GM19351 (cell line): ENCODE results near the gene PEX10.
"Not testable (repeated sequence)": the region's sequence is repeated elsewhere in the genome, so short reads cannot be mapped to it uniquely, and the experiment has no call there.

Experiments used
- ATAC-seq: cut with Tn5 transposase; IDR thresholded peaks from one replicate; pipeline ENCODE4 v1.9.1; 2021; ENCODE audit warnings: mild to moderate bottlenecking, moderate library complexity; ENCODE audit not compliant: unreplicated experiment

The PEX10 gene

GRCh38 chr1:2412395-2412772, at the start of gene PEX10:
Gene PEX10, minus strand, starts transcription at chr1:2412564. Its CDS starts 62 bp downstream, at chr1:2412502.
- peak; percentile 78 for ATAC-seq

DNA sequence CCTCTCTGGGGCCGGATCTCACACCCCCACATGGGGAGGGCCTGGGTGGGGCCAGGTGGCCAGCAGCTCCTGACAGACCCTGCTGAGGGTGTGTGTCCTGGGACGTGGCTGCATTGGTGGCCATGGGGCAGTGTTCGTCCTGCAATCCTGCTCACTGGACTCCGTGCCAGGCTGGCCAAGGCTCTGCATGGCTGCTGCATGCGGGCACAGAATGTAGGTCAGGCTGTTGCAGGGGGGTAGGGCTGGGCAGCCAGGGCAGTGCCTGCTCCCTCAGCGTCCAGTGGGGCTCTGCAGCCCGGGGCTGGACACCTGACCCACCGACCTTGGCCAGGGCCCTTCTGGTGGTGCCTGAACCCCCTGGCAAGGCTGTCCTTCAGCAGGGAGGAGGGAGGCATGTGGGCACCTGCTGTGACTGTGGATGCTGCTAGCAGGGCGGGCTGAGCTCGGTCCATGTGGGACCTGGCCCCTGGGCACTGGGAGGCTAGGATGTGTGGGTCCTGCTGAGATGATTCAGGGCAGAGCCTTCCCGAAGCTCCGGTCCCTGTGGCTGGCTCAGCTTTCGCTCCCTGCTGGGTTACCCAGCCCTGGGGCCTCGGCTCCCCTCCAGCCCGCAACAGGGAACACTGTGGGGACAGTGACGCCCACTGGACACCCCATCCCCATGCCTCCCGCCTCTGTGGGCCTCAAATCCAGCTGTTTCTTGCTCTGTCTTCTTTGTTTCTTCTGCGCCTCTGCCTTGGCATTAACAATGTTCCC, 48.8 kb upstream of the PEX10 start:
- ATAC-seq: no peak

GRCh38 chr1:2460203-2460602, 47.8 kb upstream of the PEX10 start:
- ATAC-seq: no peak

DNA sequence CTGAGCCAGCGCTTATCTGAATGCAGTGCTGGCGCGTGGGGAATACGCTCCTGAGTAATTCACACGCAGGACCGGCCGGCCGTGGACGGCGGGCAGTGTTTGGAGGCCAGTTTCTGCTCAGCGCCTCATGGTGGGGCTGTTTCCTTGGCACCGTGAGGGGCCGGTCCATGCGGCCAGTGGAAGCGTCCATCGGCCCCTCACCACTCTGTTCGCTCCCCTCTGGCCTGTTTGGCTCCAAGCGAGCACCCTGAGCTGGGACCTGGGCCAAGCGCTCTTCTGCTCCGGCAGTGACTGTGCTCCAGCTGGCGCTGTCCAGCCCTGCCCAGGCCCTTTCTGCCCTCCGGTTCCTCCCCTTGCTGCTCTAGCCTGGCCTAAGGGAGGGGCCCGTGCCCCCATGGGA, 47.4 kb upstream of the PEX10 start:
- no peak for ATAC-seq

- ATAC-seq: not testable (repeated sequence)
Observed at GRCh38 chr1:2459102-2459753, 46.9 kb upstream of the PEX10 start.

DNA sequence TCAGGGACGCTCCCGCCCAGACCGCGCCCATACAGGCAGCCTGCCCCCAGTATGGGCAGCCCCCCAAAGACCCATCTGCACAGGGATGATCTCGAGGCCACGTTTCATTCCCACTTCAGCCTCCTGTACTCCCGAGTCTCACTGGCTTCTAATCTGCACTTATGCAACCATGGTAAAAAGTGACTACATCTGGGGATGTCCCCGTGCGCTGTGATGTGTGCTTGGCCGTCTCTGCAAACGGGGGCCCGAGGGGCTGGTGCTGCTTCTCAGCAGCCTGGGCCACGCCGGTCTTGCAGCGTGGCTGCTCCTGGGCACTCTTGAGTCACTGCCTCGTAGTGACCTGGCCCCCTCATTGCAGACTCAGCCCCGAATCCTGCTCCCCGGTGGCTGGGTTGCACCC, 46.3 kb upstream of the PEX10 start:
- ATAC-seq: no peak

DNA sequence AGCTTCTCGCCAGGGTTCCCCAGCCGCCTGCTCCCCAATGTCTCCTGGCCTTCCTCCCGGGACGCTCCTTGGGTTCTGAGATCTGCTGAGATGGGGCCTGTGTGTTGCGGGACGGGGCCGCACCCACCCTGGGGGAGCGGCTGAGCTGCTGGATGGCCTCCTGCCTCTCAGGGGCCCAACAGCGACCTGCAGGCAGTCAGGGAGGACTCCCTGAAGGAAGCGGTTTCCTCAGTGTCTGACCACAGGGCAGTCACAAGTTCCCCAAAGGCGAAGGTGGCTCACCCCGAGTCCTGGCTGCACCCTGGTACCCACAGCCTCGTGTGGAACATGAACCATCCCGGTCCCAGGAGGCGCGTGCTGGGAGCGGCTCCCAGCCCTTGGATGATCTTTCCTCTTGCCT, 45.1 kb upstream of the PEX10 start:
- no peak for ATAC-seq

DNA sequence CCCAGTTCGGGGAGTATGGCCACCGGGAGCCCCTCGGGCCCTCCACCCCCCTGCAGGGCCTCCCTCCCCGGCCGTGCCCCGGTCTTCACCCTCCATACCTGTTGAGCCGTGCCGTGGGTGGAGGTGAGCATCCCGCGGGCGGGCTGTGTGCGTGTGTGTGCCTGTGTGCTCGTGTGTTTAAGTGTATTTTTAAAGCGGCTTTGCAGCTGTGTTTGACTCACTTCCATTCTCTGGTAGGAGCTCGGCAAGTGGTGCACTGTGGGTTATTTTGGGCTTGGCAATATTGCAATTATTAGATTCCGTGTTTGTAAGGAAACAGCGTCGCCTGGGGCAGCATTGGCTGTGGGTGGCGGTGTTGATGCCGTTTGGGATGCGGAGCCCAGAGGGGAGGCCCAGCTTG, 43.4 kb upstream of the PEX10 start:
- ATAC-seq: no peak

GRCh38 chr1:2454227-2454626, 41.9 kb upstream of the PEX10 start:
- ATAC-seq: no peak

- ATAC-seq: no peak
Observed at GRCh38 chr1:2452932-2453315, 40.6 kb upstream of the PEX10 start.

DNA sequence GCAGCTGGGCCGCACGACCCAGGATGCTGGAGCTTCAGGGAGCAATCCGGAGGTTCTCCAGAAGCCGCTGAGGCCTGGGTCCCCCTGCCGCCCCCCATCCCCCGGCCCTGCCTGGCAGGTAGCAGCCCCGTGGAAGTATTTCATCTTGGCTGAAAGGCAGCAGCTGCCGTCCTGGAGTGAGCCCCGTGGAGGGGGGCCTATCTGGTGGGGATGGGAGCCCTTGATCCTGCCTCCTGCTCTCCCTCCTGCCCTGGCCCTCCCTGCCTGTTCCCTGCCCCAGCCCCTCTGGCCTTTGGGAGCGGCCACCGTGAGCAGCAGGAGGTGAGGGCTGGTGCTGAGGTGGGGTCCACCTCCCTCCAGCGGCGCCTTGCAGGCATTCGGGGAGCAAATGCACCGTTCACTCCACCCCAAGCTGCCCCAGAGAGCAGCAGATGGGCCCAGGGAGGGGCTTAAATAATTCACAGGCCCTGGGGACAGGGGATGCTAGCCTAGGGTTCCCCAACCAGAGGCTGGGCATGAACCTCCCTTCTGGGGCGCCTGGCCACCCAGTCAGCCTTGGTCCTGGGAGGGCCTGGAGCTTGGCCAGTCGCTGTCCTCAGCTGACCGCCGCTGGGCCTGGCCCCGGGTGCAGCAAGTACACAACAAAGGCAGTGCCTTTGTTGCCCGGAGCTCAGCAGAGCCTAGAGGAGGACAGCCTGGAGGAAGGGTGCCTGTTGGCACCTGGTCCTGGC, 40.0 kb upstream of the PEX10 start:
- no peak for ATAC-seq

- ATAC-seq: no peak
Observed at GRCh38 chr1:2451741-2452140, 39.4 kb upstream of the PEX10 start.

DNA sequence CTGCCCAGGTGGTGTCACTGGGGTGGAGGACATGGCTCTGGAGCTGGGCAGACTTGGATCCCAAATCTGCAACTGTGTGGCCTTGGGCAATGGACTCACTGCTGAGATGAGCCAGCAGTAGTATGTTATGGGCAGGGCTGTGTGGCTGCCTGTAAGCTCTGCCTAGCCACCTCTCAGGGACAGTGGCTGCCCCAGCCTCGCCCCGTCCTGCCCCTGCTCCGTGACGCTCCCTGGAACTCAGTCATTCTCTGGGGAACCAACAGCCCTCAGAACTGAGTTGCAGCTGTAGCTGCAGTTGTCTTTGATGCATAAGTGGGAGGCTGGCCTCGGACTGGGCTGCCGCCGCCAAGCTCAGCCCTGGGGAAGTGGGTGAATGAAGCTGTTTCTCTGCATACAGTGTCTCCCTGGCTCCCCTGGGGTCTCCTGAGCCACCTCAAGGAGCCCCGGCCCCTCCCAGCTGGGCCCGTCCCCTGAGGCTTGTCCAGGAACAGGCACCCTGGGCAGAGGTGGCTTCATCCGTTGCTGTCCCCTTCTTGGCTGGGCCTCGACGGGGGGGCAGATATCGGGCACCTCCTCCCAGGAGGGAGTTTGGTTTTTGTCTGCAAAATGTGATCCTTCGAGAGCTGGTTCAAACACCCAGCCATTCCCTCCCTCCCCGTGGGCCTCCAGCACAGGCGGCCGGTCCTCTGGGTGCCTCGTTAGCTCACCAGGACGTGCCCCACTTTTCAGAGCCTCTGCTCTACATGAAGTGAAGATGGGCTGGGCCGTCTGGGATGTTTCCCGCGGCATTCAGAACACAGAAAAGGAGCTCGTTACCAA, 37.5 kb upstream of the PEX10 start:
- ATAC-seq: no peak

- no peak for ATAC-seq
Observed at GRCh38 chr1:2448098-2448445, 35.7 kb upstream of the PEX10 start.

- ATAC-seq: no peak
Observed at GRCh38 chr1:2447276-2448097, 35.1 kb upstream of the PEX10 start.

DNA sequence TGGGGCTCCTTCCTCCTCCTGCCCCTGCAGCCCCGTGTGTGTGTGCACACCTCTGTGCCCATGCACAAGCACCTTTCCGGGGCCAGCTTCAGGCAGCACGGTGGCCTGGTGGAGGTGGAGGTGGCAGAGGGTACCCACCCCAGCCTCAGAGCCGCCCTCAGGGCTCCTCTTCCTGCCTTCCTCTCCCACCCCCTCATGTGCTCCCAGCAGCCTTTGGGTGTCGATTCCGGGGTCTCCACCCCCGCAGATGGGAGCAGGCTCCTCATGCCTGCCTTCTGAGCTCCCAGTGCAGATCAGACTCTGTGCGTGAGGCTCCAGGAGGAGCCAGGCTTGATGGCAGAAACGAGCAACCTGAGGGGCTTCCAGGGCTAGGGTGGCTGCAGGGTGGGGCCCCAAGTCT, 34.5 kb upstream of the PEX10 start:
- no peak for ATAC-seq

- no peak for ATAC-seq
Observed at GRCh38 chr1:2446394-2446793, 34.0 kb upstream of the PEX10 start.

DNA sequence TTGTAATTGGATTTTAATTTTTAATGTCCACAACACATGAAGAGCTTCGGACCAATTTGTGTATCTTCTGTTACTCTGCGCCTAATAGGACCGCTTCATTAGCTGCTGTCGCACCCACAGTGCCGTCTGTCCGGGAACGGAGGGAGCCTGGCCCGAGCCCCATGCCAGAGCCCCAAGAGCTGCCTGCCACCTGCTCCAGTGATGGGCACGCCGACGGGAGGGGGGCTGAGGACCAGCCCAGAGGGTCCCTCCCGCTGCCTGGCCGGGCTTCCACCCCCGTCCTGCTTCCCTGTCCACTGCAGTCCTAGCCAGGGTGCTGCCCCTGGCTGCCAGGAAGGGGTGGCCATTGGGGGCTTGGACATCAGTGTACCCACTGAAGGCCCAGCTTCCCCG, 33.5 kb upstream of the PEX10 start:
- no peak for ATAC-seq

- ATAC-seq: no peak
Observed at GRCh38 chr1:2445162-2445822, 32.9 kb upstream of the PEX10 start.

DNA sequence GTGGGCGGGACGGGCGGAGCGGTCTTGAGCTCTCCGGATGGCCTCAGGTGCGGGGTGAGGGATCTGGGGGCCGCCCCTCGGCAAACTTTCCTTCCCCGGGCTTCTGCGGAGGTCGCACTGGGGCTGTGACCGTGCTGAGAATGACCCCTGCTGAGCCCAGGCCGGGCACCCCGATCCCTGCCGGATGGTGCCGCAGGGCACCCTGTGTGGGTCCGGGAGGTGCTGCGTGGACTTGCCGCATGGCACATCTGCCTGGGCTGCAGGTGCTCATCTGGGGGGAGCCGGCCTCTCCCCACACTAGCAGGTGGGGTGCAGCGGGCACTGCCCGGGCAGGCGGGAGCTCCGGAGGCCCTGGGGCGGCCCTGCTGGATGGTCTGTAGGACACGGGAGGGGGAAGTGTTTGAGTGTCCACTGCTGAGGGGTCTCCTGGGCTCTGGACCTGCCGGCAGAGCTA, 31.8 kb upstream of the PEX10 start:
- no peak for ATAC-seq
